Measurements from ENCODE around the gene NUP85.
"Not testable (repeated sequence)": the region's sequence is repeated elsewhere in the genome, so short reads cannot be mapped to it uniquely, and the experiment has no call there.

Gene NUP85

GRCh38 chr17:75205037-75205792, at the start of gene NUP85:
Gene NUP85 (plus strand): TSS chr17:75205679. CDS start chr17:75205762, 83 bp downstream.
- DNase-seq = peak; percentile 97

DNA sequence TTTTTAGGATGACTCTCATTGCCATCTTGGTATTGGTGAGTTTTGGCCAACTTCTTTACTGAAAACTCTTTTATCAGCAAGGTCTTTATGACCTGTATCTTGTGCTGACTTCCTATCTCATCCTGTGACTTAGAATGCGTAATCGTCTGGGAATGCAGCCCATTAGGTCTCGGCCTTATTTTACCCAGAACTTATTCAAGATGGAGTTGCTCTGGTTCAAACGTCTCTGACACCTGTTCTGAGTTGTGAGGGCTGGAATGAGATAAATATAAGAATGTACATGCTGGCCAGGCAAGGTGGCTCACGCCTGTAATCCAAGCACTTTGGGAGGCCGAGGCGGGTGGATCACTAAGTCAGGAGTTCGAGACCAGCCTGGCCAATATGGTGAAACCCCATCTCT, 47.0 kb upstream of the NUP85 start:
- not testable (repeated sequence) for DNase-seq

GRCh38 chr17:75159196-75160031, 46.1 kb upstream of the NUP85 start:
- no peak for DNase-seq

DNA sequence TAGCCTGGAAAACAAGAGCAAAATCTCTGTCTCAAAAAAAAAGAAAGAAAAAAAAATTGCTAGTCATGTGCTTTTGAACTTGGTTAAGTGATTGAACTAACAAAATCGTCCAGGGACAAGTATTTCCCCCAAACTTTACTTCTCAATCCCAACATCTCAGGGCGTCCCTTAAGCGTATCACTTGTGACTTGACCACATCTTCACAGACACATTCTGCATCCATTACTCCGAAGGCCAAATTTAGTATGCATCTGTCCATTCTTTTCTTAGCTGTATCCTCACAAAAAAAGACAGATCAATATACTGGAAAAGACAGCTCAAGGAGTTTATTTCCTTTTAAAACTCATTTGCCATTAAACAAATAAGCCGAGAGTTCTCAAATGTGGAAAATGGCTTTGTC, 45.3 kb upstream of the NUP85 start:
- no peak for DNase-seq

DNA sequence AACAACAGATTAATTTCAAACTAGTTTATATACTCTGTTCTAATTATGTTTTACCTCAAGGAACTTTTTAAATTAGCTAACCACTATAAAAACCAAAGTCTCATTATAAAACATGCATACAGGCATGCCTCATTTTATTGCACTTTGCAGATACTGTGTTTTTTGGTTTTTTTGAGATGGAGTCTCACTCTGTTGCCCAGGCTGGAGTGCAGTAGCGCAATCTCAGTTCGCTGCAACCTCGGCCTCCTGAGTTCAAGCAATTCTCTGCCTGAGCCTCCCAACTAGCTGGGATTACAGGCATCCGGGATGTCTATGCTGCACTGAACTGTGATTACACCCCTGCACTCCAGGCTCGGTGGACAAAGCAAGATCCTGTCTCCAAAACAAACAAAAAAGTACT, 42.4 kb upstream of the NUP85 start:
- no peak for DNase-seq

DNA sequence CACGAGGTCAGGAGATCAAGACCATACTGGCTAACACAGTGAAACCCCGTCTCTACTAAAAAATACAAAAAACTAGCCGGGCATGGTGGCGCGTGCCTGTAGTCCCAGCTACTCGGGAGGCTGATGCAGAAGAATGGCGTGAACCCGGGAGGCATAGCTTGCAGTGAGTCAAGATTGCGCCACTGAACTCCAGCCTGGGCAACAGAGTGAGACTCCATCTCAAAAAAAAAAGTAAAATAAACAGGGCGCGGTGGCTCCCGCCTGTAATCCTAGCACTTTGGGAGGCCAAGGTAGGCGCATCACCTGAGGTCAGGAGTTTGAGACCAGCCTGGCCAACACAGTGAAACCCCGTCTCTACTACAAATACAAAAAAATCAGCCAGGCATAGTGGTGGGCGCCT, 40.9 kb upstream of the NUP85 start:
- DNase-seq = not testable (repeated sequence)

GRCh38 chr17:75168998-75169397, 36.5 kb upstream of the NUP85 start:
- no peak for DNase-seq

- DNase-seq = no peak
These were observed 32.0 kb upstream of the NUP85 start for GRCh38 chr17:75173526-75173925.

GRCh38 chr17:75174996-75175395, 30.5 kb upstream of the NUP85 start:
- no peak for DNase-seq

- DNase-seq = no peak
These were observed 28.9 kb upstream of the NUP85 start for GRCh38 chr17:75176625-75177024.

DNA sequence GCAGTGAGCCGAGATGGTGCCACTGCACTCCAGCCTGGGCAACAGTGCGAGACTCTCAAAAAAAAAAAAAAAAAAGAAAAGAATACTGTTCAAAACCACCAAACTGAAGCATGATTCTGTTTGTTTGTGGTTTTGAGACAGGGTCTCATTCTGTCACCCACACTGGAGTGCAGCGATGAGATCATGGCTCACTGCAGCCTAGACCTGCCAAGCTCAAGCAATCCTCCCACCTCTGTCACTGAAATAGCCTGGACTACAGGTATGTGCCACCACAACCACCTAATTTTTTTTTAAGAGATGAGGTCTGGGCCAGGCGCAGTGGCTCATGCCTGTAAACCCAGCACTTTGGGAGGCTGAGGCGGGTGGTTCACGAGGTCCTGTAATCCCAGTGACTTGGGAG, 27.0 kb upstream of the NUP85 start:
- no peak for DNase-seq

DNA sequence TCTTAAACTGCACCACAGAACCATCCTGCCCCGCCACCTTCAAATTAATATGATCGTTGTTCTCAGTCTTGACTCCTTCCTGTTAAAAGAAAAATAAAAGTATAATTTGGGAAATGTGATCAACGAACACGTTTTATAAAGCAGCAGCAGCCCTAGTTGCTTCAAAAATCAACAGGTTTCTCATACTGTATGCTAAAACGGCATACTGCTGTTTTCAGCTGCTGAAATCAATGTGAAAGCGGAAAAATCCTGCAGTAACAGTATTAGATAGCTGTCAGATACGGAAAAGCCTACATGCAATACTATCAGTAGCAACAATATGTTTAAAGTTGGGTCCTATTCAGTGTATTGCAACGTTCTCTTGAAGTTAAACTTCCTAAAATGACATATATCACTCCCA, 24.4 kb upstream of the NUP85 start:
- peak; percentile 27 for DNase-seq

- DNase-seq = peak; percentile 61
These were observed 23.7 kb upstream of the NUP85 start for GRCh38 chr17:75181608-75182318.

DNA sequence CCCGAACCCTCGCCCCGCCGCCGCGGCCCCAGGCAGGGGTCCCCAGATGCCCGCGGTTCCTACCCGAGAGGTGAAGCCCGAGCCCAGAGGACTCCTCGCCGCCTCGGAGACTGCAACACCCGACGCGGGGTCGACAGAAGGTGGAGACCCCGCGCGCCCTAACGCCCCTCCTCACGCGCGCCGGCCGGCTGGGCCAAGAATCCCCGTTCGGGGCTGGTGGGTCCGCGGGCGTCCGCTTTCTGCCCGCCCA, 23.2 kb upstream of the NUP85 start:
- DNase-seq = no peak

DNA sequence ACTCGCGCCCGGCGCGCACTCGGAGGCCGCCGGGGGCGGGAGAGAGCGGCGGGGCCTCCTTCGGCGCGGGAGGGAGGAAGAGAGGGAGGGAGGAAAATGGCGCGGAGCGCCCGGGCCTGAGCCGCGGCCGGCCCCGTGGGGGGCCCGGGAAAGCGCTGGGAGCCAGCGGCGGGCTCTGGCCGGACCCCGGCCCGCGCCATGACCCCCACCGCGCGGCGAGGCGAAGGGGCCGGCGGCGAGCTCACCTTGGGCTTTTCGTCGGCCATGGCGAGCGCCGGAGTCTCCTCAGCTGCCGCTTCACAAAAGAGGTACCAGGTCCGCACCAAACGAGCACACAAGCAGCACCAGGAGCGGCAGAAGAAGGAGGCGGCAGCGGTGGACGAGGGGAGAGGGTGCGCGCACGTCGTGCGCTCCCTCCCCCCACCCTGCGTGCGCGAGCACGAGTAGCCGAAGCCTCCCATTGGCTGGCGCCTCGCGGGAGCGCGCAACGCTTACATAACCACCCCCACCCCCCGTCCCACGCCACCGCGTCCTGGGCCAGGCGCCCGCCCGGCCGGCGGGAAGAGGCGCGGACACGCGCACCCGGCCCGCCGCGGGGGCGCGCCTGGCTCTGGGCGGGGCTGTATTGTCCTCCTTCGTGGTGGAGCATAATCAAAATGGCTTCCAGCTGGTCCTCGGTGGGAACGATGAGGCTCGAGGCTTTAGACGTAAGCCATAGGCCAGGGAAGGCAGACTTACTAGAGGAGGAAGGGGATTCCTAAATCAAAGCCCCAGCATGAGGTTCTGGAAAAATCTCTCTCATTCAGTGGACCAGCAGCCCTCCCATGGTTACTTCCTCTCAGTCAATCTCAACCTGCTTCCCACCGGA, 22.7 kb upstream of the NUP85 start, which contains the start of gene SUMO2:
TSS of gene SUMO2 (minus strand) at position 391 of the 868 bp plus-strand sequence. CDS start at position 266, 125 bp downstream.
- peak; percentile 98 for DNase-seq

GRCh38 chr17:75183999-75184884, 21.2 kb upstream of the NUP85 start:
- no peak for DNase-seq

- no peak for DNase-seq
These were observed 16.9 kb upstream of the NUP85 start for GRCh38 chr17:75188614-75189013.

DNA sequence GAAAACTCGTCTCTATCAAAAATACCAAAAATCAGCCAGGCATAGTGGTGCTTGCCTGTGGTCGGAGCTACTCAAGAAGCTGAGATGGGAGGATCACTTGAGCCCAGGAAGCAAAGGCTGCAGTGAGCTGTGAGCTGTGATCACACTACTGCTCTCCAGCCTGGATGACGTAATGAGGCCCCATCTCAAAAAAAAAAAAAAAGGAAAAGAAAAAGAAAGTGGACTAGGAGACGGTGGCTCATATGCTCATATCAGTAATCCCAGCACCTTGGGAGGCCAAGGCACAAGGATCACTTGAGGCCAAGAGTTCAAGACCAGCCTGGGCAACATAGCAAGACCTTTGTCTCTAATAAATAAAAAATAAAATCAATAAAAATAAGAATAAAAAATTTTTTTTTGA, 13.9 kb upstream of the NUP85 start:
- peak; percentile 30 for DNase-seq

DNA sequence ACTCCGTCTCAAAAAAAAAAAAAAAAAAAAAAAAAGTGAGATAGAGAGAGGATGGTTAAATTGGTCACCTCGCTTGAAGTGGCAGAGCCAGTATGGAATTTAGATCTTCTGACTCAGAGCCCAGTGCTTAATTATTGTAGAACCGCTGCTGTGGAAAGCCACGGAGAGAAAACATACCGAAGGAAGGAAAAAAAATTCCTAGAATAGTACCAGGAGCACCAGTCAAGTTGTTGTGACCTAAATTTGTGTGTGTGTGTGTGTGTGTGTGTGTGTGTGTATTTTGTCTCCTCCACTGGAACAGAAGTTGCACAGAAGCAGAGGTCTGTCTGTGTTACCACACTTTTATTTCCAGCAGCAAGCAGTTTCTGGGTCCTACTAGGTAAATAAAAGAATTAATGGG, 10.6 kb upstream of the NUP85 start:
- no peak for DNase-seq

DNA sequence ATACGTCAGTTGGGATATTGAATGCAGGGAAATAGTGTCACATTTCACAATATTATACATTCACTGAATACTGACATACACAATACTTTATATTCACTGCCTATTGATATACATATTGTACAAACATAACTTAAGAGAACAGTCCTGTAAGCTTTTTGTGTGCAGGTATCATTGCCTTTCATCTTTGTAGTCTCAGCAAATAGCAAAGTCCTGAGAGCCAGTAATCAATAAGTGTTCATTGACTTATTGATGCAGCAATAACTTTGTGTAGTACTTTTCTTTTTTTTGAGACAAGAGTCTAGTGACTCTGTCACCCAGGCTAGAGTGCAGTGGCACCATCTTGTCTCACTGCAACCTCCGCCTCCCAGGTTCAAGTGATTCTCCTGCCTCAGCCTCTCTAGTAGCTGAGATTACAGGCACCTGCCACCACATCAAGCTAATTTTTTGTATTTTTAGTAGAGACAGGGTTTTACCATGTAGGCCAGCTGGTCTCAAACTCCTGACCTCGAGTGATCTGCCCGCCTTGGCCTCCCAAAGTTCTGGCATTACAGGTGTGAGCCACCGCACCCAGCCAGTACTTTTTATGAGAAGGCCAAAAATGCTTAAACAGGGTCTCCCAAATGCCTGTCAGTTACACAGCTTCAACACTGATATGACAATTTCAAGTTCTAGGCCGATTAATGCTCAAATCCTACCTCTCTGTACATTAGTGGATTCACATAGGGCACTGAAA, 5.4 kb upstream of the NUP85 start:
- DNase-seq = no peak

- no peak for DNase-seq
These were observed 299 bp downstream of the NUP85 start for GRCh38 chr17:75205793-75206163.
